Activated naive CD4-positive, alpha-beta T cell (primary cell): ENCODE data around the gene PTPRM.

Source experiments
- DNase-seq, 4 experiments: peaks; one replicate each; lab custom pipeline; 2025; lab: John Stamatoyannopoulos, UW

PTPRM gene

GRCh38 chr18:8174771-8175170 is 607.7 kb downstream of the PTPRM start:
- DNase-seq, result no peak

DNA sequence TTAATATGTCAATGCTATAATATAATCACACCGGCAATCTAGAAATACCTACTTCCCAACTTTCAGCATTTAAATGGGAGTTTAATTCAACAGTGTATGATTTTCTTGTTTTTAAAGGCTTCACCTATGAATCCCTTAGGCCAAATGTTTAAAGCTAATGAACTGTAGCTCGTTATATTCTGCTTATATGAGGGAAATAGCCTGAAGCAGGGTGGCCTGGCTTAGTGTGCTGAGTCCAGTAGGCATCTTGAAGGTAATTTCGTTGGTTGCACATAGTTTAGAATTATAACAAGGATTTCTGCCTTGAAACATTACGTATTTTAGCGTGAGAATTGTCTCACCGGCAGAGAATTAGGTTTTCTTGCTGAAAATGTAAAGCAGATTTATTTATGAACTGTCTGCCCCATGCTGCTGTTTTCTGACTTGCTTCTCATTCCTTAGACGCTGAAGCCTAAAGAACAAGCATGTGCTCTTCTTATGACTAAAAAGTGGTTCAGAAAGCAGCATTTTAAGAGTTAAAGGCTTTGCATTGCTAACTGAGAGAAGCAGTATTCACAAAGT is 608.5 kb downstream of the PTPRM start:
- DNase-seq, result no peak

DNA sequence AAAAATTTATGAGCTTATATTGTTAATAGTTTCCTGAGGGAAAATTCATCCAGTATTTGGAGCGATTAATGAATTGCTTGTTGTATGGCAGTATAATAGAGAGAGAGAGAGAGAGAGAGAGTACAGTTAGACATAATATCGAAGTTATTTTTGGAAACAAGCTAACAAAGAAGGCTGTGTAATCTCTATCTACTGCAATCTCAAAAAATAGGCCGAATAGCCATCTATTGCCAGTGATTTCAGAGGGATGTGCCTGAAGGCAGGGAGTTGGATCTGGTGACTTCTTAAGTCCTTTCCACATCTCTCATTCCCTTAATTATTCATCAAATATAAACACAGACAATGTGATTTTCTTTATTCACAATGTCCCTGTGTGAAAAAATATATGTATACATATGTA is 609.0 kb downstream of the PTPRM start:
- DNase-seq, result no peak

DNA sequence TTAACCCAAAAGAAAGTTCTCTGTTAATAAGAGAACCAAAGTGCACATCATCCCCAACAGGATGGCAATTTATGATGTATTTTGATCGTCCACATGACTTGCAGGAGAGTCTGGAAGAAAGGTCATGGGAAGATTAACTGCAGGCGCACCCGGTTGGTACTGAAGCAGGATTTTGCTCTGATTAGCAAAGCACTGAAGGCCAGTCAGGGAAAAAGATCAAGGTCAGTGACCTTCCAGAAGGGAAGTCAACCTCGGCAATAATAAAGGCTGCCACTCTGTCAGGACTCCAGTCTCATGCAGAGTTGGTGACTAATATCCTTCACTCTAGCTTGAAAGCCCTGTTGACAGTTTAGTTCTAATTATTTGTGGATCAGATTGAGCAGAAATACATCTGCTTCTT is 609.4 kb downstream of the PTPRM start:
- DNase-seq, result no peak

- no peak for DNase-seq
Measured at GRCh38 chr18:8177330-8178016, 610.4 kb downstream of the PTPRM start.

DNA sequence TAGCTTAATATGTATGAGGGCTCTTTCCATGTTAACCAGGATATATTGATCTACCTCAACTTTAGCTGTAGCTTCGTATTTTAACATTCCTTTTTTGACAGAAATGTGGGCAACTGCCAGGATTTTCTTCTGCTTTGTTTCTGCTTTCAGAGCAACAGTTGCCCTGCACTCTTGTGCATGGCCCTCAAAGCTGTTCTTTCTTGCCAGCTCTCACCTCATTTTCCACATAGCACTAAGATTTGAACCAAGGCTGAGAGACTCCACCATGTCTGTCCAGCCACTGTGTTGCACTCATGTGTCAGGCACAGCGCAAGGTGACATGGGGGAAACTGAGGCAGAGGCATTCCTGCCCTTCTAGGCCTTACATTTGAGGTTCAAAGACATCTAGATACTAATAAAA is 619.3 kb downstream of the PTPRM start:
- no peak for DNase-seq

DNA sequence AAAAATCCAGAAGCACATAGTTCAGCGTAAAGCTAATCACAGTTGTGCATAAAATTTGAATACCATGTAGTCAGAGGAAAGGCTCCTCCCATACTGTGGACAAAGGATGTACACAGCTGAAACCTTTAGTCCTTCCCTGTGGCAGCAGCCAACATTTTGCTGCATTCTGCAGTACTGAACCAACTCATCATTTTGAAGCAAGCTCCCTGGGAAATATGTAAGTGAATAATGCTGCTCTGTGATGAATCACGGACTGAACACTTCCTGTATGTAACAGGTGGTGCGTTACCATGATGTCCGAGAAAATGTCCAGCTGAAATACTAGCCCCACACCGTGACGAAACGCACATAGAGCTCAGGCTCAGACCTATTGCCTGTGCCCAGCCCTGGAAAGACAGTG is 621.1 kb downstream of the PTPRM start:
- DNase-seq, result no peak

DNA sequence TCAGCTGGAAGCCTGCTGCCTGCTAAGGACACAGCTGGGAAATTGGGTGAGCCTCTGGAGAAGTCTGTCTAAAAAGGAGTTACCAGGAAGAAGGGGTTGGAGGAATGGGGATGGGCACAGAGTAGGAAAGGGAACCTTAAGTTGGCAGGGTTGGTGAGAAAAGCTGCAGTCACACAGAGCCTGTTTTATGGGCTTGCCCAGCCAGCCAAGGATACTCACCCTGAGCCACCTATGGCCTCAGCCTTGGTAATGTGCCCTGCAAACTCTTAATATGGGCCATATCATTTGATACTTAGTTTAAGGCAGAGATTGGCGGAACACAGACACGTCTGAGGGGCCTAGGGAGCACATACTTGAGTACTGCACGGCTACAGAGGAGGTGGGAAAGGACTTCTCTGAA is 623.9 kb downstream of the PTPRM start:
- no peak for DNase-seq

- DNase-seq, result no peak
Measured at GRCh38 chr18:8194431-8194830, 627.3 kb downstream of the PTPRM start.

GRCh38 chr18:8196238-8196637 is 629.1 kb downstream of the PTPRM start:
- no peak for DNase-seq

DNA sequence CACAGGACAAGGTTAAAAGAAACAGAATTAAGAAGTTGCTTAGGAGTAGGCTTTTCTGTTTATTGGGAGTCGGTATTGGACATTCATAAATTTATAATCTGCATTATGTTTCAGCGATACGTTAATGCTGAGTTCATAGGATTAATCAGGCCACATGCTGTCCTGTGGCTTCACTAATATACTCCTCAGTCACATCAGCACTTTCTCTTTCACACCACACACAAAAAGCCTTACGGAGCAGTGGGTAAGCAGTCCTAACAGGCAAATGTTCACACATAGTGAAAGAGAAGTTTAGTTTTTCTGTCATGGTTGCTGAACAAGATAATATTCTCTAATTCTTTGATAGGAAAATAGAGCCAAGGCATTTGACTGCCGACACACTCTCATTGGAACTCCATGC is 630.4 kb downstream of the PTPRM start:
- DNase-seq, result no peak

GRCh38 chr18:8207996-8208395 is 640.9 kb downstream of the PTPRM start:
- DNase-seq, result no peak

DNA sequence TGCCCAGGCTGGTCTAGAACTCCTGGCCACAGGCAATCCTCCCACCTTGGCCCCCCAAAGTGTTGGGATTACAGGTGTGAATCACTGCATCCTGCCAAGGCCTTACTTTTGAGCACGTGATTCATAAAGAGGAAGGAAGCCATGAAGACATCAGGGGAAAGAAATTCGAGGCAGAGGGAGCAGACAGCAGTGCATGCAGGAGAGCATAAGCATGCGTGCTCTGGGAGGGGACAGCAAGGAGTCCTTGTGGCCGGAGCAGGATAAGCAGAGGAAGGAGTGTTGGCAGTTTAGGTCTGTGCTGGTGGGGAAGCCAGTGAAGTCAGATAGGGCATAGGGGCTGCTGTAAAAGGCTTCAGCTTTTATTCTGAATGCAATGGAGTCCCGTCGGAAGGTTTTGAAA is 641.6 kb downstream of the PTPRM start:
- DNase-seq, result no peak

- DNase-seq, result no peak
Measured at GRCh38 chr18:8212896-8213780, 646.0 kb downstream of the PTPRM start.

- DNase-seq, result no peak
Measured at GRCh38 chr18:8215741-8216140, 648.6 kb downstream of the PTPRM start.

DNA sequence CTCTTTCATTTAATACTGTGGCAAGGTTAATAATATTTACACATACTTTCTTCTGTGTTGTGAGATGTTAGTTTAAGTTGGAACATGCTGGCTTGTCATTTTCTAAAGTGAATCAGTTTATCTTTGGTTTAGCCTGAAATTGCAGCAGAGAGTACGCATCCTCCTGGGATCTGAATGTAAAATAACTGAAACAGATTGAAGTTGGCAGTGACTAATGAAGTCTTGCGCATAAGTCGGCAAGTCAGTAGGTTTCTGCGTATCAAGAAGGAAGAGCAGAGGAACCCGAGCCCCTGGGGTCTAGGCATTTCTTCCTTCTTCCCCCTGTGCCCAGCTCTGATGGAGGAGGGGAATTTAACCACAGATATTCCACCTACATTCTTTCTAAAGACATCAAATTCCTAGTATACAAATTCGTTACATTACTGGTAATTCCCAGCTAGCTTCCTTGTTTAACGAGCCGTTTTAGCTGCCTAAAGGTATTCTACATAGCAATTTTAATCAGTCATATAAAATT is 650.0 kb downstream of the PTPRM start:
- no peak for DNase-seq

- DNase-seq, result no peak
Measured at GRCh38 chr18:8218197-8218596, 651.1 kb downstream of the PTPRM start.

- DNase-seq, result no peak
Measured at GRCh38 chr18:8221452-8221851, 654.3 kb downstream of the PTPRM start.

GRCh38 chr18:8224576-8224975 is 657.5 kb downstream of the PTPRM start:
- no peak for DNase-seq

DNA sequence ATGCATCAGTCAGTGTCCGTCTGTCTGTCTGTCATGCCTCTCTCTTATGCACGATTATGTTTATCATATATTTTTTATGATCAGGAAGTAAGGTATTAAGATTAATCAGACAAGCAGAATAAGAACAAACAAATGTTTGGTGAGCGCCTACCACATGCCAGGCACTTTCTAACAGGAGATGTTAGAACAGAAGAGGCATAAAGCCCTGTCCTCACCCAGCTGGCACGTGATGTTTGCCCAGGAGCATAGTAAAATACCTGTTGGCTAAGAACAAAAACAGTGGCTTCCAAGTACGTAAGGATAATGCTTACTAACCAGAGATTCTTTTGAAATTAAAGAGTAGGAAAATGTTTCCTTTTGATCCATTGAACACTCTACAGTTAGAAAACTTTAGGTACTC is 661.9 kb downstream of the PTPRM start:
- no peak for DNase-seq

GRCh38 chr18:8229787-8230186 is 662.7 kb downstream of the PTPRM start:
- DNase-seq, result no peak

GRCh38 chr18:8231316-8231715 is 664.2 kb downstream of the PTPRM start:
- DNase-seq, result no peak

GRCh38 chr18:8232791-8233190 is 665.7 kb downstream of the PTPRM start:
- DNase-seq, result no peak
